Activated T-cell treated with anti-CD3 and anti-CD28 coated beads, Interleukin-2, amount 50 U/mL, for 48 hours (primary cell): ENCODE results near the gene KDM5C.

ENCODE experiments used
- DNase-seq, 2 experiments: peaks; one replicate each; pipeline ENCODE4 v3.0.0-alpha.2; 2020

KDM5C gene

DNA sequence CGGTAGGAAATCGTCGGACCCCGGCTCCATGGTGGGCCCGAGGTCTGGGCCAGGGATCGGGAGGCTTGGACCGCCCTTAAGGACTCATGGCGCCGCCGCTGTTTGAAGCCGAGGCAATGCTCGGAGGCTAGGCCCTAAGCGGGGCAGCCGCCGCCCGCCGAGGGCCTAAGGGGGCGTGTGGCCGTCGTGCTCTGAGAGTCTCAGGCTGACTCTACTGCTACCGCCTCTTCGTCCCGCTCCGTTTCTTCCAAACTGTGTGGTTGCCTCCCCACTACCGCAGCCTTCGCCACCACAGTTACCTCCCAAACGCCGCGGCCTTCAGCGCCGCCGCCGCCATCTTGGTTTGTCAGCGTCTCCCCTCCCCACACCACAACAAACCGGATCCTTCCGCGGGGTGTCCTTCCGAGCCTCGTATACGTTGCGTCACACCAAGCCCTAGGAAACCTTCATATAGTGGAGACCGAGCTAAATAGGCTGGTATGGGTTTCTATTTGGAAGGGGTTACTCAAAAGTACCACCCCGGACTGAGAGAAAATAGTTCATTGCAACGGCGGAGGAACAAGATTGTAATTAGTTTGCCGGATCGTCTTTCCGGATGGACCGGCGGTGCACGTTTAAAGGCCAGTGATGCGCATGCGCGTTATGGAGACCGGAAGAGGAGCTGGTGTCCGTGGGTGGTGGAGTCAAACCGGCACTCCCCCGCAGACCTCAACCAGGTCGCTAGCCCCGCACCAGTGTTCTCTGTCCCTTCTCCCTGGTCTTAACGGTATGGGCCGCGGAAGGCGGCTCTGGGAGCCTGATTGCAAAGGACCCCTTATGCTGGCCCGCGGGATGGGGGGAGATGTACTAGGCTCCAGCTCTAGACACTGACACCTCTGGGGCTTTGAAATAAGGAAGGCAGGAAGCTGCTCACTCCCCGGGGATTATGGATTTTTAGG, at the start of gene KDM5C:
Gene KDM5C (minus strand): TSS at position 348 of the 938 bp plus-strand sequence. CDS start 318 bp downstream, at position 30.
- peak; percentile 94 to 95 for DNase-seq

DNA sequence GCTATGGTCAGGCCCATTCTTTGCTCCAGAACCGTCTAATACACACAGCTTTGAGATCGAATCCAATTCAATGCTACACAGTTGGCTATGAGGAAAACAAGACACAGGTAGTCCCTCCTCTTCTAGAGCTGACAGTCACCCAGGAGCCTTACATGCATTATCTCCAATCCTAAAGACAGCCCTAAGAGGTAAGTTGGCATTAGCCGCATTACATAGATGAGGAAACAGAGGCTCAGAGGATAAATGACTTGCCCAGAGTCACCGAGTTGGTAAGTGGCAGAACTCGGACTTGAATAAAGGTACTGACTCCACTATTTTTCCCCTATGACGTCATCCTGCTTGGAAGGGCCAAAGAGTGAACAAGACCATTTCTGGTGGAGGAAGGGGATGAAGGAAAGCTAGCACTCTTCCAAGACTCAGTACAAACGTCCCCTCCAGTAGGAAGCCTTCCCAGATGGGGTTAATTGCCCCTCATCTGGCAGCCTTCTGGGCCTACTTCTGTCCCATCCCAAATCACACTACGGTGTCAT, 47.9 kb upstream of the KDM5C start:
- DNase-seq = no peak

DNA sequence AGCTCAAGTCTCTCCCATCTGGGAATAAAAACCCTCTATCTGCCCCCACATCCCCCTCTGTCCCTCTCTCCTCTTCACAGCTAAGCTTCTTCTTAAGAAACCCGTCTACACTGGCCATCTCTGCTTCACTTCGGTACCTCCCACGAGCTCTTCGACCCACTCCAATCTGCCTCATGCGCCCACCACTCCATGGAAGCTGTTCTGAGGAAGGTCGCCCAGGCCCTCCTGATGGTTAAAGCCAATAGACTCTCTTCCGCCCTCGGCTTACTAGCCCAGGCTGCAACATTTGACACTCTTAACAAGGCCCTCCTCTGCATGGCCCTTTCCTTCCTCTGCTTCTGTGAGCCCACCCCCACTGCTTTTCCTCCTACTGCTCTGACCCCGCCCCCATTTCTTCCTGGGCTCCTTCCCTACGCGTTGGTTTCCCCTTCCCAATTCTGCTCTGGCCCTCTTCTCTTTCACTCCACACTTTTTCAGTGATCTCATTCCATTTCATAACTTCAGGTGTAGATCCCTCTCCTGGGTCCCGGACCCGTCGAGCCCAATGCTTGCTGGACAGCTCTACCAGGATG, 44.6 kb upstream of the KDM5C start:
- no peak for DNase-seq

DNA sequence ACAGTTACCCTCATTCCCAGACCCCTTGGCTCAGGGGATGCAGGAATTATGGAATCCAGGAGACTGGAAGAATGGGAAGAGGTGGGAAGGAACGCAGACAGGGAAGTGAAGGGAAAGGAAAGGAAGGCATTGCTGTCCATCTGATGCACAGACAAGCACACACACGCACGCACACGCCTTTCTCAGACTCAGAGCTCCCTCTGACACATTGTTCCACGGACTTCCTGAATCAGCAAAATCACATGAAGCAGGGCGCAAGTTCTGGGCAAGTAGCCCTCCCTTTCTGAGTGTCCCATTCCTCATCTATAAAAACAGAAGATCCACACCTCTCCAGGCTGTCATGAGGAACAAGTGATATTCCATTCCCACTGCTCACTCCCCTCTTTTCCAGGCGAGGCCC, 43.2 kb upstream of the KDM5C start:
- DNase-seq = no peak

DNA sequence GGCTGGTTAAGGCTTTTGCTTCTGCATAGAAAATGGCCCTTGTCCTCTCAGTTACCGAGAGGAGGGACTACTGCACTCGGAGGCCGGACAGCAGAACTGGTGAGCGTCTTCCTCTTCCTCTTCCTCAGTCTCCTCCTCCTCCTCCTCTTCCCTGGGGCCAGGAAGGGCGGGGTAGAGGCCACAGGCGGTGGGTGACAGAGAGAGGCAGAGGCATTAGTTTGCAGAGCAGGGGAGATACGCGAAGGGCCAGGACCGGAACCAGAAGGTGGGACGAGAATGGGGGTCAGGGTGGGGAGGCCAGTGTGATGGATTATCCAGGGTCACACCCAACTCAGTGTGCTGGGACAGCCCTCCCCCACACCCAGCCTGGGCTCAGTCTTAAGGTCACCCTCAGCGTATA, 41.9 kb upstream of the KDM5C start:
- no peak for DNase-seq

DNA sequence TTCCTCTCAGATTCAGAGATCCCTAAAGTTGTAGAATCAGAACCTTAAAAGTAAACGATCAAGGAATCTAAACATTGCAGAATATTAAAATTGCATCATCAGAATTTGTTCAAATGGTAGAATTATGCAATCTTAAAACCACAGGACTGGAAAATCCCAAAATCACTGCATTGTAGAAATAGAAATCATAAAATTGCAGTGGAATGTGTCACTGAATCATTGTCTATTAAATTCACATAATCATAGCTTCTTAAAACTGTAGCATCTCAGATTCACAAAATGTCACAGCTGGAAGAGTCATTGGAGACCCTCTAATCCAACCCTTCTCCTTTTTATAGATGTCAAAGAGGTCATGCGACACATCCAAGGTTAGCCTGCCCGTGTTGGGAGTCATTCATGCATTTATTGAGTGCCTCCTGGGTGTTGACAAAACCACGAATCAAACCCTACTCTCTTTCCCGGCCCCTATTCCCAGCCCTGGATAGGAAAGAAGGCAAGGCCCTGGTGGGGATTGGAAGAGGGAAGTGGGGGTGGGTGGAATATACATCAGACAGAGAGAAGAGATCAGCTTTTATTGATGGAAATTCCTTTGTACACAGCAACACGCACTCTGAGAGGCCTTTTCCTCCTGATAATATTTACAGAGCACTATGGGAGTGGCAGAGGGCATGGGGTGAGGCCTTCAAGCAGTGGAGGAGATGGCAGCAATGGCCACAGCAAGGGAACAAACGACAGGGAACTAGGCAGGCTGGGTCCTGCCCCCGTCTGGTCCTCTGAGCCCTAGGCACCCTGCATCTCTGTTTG, 41.0 kb upstream of the KDM5C start:
- no peak for DNase-seq

DNA sequence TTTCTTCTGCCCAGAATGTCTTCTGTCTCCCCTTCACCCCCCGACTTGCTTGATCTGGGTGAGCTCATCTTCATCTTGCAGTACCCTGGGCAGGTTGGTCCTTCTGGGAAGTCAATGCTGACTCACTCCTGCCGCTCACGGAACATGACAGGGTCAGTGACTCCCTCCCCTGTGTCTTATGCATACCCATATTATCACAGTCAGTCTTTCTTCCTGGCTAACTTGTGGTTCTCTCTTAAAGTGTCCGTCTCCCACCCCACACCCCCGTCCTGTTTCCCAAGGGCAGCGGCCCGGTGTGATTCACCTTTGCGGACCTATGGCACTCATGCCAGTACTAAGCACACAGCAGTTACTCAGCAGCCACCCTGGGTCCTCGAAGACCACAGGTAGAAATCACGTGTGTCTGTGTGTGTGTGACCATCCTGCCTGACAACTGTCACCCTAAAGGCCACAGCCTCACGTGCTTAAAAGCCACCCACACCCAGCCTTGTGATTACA, 38.6 kb upstream of the KDM5C start:
- peak; percentile 75 to 79 for DNase-seq

DNA sequence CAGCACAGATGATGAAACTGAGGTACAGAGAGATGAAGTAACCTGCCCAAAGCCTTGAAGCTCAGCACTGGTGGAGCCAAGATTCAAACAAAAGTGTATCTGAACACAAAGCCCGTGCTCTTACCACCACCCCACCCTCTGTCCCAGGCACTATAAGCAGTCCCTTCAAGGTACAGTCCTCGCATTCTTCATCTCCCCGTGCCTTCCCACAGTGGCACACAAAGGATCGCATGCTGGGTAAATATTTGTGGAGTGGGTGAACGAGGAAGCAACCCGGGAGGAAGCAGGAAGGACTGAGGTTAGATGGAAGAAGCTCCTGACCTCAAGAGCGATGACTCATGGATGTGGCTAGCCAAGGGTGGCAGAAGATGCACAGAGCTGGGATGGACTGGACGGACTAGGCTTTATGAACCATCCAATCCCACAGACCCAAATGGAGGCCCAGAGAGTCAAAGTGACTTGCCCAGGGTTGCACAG, 37.9 kb upstream of the KDM5C start:
- DNase-seq = peak; percentile 35 to 46

DNA sequence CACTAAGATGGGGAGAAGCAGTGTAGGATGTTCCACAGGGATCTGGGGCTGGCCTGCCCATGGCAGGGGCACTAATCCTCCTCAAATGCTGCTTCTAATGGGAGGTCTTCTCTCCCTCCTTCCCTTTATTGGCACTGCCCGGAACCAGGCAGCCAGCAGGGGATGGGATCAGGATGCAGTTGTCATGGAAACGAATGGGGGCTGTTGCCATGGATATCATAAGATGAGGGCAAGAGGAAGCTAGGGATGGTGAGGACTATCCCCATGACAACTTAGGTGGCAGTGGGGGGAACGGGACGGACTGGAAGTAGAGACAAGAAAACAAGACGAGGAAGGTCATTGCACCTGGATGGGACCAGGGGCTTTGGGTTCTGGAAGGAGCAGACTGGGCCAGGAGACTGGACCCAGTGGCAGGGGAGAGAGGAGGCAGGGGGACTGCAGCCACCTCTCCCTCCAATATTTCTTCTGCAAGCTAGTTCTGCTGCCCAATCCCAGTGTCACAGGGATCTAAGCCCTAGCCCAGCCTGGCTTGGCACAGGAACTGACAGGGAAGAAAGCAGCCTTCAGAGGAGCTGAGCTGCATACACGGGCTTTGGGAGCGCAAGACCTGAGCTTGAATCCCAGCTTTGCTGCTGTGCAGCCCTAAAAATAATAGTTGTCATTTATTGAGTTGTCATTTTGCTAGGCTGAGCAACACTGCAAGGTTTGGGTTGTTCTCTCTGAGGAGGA, 37.3 kb upstream of the KDM5C start:
- no peak for DNase-seq

DNA sequence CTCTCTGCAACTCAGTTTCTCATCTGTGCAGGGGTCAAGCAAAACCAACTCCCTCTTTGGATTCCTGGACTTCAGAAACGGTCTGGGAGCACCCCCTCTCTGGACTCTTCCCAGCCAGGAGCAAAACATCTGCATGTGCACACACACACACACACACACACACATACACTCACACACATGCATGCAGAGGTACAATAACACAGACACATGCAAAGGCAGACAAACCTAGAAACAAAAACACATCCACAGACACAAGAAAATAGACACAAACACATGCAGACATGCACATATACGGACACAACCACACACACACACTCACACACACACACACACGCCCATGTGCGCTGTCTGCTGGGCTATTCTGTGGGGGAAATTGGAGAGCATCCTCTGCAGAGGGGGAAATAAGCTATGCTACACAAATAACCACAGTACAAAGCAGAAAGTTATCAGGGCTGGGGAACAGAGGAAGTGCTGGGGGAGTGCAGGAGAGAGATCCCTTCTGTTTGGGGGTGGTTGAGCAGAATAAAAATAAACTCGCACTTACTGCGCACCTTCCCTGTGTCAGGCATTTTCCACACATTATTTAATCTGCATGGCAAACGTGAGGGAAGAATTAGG, 36.5 kb upstream of the KDM5C start:
- no peak for DNase-seq

DNA sequence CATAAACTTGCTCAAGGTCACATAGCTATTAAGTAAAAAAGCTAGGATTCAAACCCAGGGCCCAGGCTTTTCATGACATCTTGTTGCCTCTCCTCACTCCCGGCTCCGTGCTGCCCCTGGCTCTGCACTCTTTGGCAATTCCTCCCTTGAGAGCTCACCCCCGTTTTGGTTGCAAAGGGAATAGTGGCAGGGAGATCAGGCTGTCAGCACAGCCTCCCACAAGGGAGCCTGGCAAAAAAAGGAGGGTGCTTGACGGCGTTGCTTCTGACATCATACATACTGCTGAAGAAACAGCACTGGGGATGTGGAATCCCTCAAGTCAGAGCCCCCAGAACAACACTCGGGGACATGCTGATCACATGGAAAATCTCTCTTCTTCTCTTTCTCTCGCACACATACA, 35.8 kb upstream of the KDM5C start:
- DNase-seq = no peak

DNA sequence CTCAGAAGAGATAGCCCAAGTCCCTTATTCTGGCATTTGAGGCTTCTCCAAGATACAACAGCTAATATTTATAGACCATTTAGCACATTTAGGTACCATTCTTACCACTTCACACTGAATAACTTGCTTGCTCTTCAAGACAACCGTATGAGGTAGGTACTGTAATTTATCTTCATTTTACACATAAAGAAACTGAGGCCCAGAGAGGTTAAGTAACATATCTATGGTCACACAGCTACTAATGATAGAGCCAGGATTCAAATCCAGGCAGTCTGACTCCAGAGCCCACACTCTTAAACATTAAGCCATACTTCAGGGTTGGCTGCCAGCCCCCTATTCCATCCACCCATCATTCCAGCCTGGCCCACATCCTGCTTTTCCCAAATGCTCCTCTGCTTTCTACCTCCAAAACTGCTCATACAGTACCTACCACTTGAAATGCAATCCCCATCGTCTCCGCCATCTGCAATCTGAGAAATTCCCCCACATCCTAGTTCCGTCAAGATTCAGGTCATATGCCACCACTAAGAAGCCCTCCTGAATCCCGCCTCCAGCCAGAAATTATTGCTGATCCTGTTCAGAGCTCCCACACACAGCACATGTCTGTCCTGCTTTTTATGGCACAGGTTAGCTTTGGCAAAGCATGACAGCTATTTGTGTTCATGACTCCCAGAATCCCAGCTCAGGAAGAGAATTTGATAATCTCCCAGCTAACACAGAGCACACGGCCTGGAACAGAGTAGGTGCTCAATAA, 32.8 kb upstream of the KDM5C start:
- DNase-seq = no peak

DNA sequence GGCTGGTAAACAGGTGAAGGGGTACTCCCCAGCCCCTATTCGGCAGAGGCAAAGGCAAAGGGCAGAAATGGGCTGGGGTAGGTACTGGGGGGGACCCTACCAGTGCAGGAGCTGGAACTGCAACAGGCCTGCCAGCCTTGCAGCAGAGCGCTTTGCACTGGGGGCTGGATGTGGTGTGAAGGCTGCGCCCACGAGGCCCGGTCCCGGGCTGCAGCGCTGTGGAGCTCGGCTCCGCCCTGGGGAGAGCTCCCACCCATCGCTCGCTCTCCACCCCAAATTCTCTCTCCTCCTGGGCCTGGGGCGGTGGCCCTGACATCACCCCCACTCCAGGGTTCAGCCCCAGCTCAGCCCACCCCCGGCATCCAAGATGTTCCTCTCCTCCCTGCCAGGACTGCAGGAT, 32.2 kb upstream of the KDM5C start:
- DNase-seq = no peak

DNA sequence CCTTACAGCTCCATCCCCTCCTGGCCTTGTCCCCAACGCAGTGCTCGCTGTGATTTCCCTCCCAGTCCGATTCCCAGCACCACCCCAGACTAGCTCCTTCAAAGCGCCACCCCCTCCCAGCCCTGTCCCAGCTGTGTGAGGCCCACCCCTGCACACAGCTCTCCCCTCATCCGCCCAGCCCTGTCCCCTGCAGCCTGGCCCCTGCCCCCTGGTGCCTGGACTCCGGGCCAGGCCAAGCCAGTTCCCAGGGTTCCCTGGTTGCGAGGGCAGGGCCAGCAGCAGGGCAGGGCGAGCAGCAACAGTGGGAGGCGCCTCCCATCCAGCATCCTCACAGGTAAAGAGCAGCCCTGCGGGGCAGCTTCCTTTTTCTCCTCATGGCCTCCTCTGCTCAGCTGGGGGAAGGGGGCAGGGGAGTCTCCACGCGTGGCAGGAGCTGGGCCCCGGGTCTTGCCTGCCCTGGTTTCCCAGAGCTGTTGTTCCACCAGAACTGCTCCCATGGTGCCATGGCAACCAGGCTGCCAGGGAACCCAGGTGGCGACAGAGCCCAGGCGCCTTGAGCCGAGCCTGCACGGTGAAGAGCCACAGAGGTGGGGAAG, 31.5 kb upstream of the KDM5C start:
- DNase-seq = no peak

DNA sequence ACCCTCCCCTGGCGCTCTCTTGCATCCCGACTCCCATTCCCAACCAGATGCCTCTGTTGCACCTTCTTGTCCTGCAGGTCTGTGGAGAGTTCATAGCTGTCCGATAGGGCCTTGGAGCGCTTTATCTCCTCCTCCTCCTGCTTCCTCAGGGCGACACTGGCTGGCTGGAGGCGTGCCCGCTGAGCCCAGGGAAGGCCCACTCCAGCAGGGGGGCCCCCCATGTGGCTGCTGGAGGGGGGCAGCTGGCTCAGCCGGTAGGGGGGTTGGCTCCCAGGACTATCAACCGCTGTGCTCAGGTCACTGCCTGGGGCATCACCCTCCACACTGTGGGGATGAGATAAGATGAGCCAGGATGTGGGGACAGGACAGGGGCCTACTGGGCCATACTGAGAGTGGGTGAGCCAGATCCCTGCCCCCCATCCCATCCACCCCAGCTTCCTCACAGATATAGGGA, 30.8 kb upstream of the KDM5C start:
- DNase-seq = no peak

DNA sequence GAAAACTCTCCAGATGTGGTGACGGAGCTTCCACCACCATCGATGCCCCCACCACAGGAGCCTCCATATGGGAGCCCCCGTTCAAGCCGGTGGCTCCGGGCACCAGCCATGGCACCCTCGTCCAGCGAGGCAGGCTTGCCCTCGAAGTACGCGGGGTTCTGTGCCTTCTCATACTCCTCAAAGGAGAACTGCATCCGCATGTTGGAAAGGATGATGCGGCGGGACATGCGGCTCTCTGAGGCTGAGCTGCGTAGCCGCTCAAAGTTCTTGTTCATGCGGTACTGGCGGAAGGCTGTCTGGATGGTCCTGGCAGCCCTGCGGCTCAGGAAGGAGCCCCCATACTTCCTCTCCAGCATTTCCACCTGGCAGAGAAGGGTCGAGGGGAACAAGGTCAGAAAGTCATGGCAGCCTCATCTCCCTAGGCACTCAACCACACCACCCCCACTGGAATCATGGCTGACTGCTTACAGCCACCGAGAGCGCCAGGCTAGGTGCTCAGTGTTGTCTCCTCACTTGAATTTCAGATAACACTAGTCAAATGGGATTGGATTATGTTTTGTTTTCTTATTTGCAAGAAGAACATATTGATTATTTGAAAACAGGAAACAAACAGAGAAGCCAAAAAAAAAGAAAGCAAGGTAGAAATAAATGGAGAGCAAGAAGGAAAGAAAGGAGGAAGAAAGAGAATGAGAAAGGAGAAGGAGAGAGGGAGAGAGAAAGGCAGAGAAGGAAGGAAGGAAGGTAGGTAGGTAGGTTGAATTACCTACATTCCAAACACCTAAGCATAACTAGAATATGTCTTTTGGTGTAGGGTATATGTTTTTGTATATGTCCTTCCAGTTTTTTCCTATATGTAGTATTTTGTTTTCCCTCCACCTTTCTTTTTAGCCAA, 29.8 kb upstream of the KDM5C start:
- DNase-seq = no peak

DNA sequence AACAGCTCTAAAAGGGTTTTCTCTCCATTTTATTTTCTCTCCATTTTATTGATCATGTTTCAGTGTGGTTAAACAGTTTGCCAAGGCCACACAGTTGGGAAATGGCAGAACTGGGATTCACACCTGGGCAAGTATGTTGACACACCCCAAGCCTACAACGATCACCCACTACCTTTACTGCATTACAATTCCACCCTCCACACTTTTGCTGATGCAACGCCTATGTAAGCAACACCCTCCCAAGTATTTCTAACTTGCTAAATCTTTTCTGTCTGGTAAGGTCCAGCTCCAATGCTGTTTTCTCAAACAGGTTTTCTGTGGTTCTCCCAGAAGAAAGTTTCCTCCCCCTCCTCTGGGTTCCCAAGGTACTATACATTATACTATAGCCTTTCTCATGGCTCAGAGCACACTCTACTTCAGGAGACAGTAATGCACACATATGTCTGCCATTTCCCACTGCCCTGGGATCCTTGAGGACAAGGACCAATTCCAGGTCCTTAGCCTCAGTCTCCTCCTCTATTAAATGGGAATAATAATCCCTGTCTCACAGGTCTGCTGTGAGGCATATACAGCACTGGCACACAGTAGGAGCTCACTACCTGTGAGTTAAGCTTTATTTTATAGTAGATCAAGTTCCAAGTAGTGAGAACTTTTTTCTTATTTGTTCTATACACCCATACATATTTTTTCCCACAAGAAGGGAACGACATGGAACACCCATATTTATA, 28.4 kb upstream of the KDM5C start:
- DNase-seq = no peak

DNA sequence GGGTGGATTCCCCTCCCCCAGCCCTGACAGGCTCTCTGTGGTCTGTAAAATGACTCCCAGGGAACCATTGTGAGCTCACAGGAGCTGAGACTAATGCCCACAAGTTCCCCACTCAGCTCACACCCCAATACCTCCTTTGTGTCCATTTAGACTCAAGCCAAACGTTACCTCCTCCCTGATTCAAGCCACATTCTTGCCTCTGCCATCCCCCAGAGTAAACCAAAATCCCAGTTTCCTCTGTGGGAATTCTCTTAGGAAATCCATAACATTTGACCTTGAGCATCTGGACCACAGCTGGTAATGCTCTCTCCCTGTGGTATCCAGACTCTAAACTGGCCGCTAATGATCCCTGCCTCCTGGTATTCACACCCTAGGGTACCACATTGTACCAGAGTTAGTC, 26.3 kb upstream of the KDM5C start:
- no peak for DNase-seq

DNA sequence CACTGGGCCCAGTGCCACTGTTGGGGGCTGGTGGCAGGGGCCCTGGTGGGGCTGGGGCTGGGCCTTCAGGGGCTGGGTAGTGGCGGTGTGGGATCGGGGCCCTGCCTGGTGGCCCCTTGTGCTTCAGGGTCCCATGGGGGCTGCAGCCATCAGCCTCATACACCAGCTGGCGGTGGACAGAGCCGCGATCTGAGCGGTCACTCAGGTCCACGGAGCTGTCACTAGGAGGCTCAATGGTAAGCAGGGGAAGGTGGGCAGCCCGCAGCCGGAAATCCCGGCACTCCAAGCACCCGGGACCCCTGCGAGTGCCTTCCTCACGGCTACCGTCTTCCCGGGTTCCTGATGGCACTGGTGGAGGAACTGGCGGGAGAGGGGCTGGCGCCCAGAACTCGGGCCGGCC, 25.5 kb upstream of the KDM5C start:
- DNase-seq = no peak
